Neural cell (in vitro differentiated cells): ENCODE measurements around the gene DPYSL4. TPM values are rescaled to one million over a fixed set of nuclear protein-coding genes. Genes with fewer than 3 reads are reported as not detected.

Experiments
- H2AFZ ChIP-seq: fragments of 200-600, 300-800 bp; sonication (generic), shearing (Covaris generic); 2 replicates; pipeline ENCODE4 v1.6.0; 2014; ENCODE audit warnings: low read depth, mild to moderate bottlenecking, antibody characterized with exemption, low read length, moderate library complexity
- H3F3A ChIP-seq: fragments of 200-600 bp; shearing (Covaris generic); 2 replicates; pipeline ENCODE4 v1.6.1; 2016; ENCODE audit warnings: mild to moderate bottlenecking, moderate library complexity, mixed read lengths, antibody characterized with exemption, low read length; ENCODE audit not compliant: insufficient read depth, poor library complexity, severe bottlenecking
- H3K27ac ChIP-seq: fragments of 200-600, 300-800 bp; sonication (generic), shearing (Covaris generic); 2 replicates; pipeline ENCODE4 v1.5.1; 2014; ENCODE audit warnings: mild to moderate bottlenecking, low read length, moderate library complexity
- H3K27me3 ChIP-seq: fragments of 300-800, 200-600 bp; sonication (generic), shearing (Covaris generic); 2 replicates; pipeline ENCODE4 v1.6.0; 2014; ENCODE audit warnings: mild to moderate bottlenecking, low read depth, low read length, moderate library complexity; ENCODE audit not compliant: insufficient read depth
- H3K36me3 ChIP-seq: fragments of 300-800, 200-600 bp; sonication (generic), shearing (Covaris generic); 2 replicates; pipeline ENCODE4 v1.5.1; 2014; ENCODE audit warnings: mild to moderate bottlenecking, antibody characterized with exemption, low read length, moderate library complexity; ENCODE audit not compliant: insufficient read depth
- H3K4me2 ChIP-seq: fragments of 300-800, 200-600 bp; sonication (generic), shearing (Covaris generic); 2 replicates; pipeline ENCODE4 v1.6.0; 2014; ENCODE audit warnings: mild to moderate bottlenecking, low read length
- H3K4me3 ChIP-seq: fragments of 300-800, 200-600 bp; sonication (generic), shearing (Covaris generic); 2 replicates; pipeline ENCODE4 v1.5.1; 2014; ENCODE audit warnings: mild to moderate bottlenecking, low read length, moderate library complexity
- H3K79me2 ChIP-seq: fragments of 200-600 bp; shearing (Covaris generic); replicated peaks from 2 replicates; pipeline ENCODE4 v1.6.0; 2014; ENCODE audit warnings: mild to moderate bottlenecking, low read length, moderate library complexity; ENCODE audit not compliant: insufficient read depth
- H3K9ac ChIP-seq: fragments of 300-800, 200-600 bp; sonication (generic), shearing (Covaris generic); 2 replicates; pipeline ENCODE4 v1.6.1; 2016; ENCODE audit warnings: mild to moderate bottlenecking, low read length, mixed read lengths
- H3K9me2 ChIP-seq: fragments of 200-600 bp; shearing (Covaris generic); 2 replicates; pipeline ENCODE4 v1.6.1; 2016; ENCODE audit warnings: mild to moderate bottlenecking, low read length, mixed read lengths; ENCODE audit not compliant: insufficient read depth
- H3K9me3 ChIP-seq: fragments of 200-600, 300-800 bp; sonication (generic), shearing (Covaris generic); 2 replicates; pipeline ENCODE4 v1.6.1; 2016; ENCODE audit warnings: mild to moderate bottlenecking, mixed run types, low read length, moderate library complexity, mixed read lengths
- H4K20me1 ChIP-seq: fragments of 200-600 bp; shearing (Covaris generic); 2 replicates; pipeline ENCODE4 v1.6.1; 2016; ENCODE audit warnings: mild to moderate bottlenecking, mixed run types; ENCODE audit not compliant: insufficient read depth
- CTCF ChIP-seq: fragments of 450-650 bp; IDR thresholded peaks from 2 replicates; pipeline ENCODE4 v1.5.1; 2014; ENCODE audit warnings: antibody characterized with exemption, mild to moderate bottlenecking, moderate library complexity; ENCODE audit not compliant: poor library complexity, severe bottlenecking
- EP300 ChIP-seq: fragments of 450-650 bp; conservative IDR thresholded peaks from 2 replicates; pipeline ENCODE4 v1.6.1; 2014; ENCODE audit warnings: antibody characterized with exemption, mild to moderate bottlenecking, moderate library complexity; ENCODE audit not compliant: poor library complexity, severe bottlenecking
- EZH2 ChIP-seq: fragments of 200-600, 300-800 bp; shearing (Covaris generic), sonication (generic); IDR thresholded peaks from 2 replicates; pipeline ENCODE4 v1.6.1; 2014; ENCODE audit warnings: antibody characterized with exemption, low read length, borderline replicate concordance, mild to moderate bottlenecking; ENCODE audit not compliant: insufficient read depth, poor library complexity, severe bottlenecking
- MXI1 ChIP-seq: fragments of 450-650 bp; conservative IDR thresholded peaks from 2 replicates; pipeline ENCODE4 v1.6.1; 2014; ENCODE audit warnings: antibody characterized with exemption, mild to moderate bottlenecking; ENCODE audit not compliant: poor library complexity, severe bottlenecking
- POLR2AphosphoS5 ChIP-seq: IDR thresholded peaks from 2 replicates; pipeline ENCODE4 v1.6.1; 2012
- RAD21 ChIP-seq: fragments of 450-650 bp; conservative IDR thresholded peaks from 2 replicates; pipeline ENCODE4 v1.6.1; 2014; ENCODE audit warnings: antibody characterized with exemption, mild to moderate bottlenecking, moderate library complexity
- REST ChIP-seq: IDR thresholded peaks from 2 replicates; pipeline ENCODE4 v1.6.1; 2012; ENCODE audit warnings: borderline replicate concordance
- SMC3 ChIP-seq: fragments of 450-650 bp; conservative IDR thresholded peaks from 2 replicates; pipeline ENCODE4 v1.6.1; 2014; ENCODE audit warnings: antibody characterized with exemption, mild to moderate bottlenecking, moderate library complexity; ENCODE audit not compliant: poor library complexity
- TAF1 ChIP-seq: IDR thresholded peaks from 2 replicates; pipeline ENCODE4 v1.6.1; 2012; ENCODE audit warnings: low read depth
- polyA plus RNA-seq: library from polyadenylated mRNA; depleted of rRNA; stranded (reverse); fragments of >200 nt; gene quantifications from 2 replicates; pipeline ENCODE4 v1.2.3, GENCODE V29; 2014

DPYSL4 gene
- polyA plus RNA-seq, 1 donor from 2014 or later: 116 TPM

- no peaks in the 10 kb centered on the region for H3K9me3 ChIP-seq
- H4K20me1 ChIP-seq: no peaks in the 10 kb centered on the region
- no peaks in the 10 kb centered on the region for H3F3A ChIP-seq
- TF ChIP-seq EP300: no peak
- no peak for TF ChIP-seq REST
- TF ChIP-seq EZH2: no peak
- TF ChIP-seq RAD21: no peak
- TF ChIP-seq CTCF: no peak
- no peak for TF ChIP-seq MXI1
- TF ChIP-seq SMC3: no peak
- TF ChIP-seq TAF1: no peak
- TF ChIP-seq POLR2AphosphoS5: no peak
- H3K4me2 ChIP-seq: no peak overlapping the region
- no peaks in the 10 kb centered on the region for H3K79me2 ChIP-seq
- no peak overlapping the region for H3K4me3 ChIP-seq
- H3K9me2 ChIP-seq: no peaks in the 10 kb centered on the region
- H3K27me3 ChIP-seq: no peaks in the 10 kb centered on the region
- no peak overlapping the region for H3K9ac ChIP-seq
- no peak overlapping the region for H2AFZ ChIP-seq
- no peaks in the 10 kb centered on the region for H3K36me3 ChIP-seq
- H3K27ac ChIP-seq: no peak overlapping the region
Observed at GRCh38 chr10:132231656-132232022, 44.9 kb downstream of the DPYSL4 start.

- no peaks in the 10 kb centered on the region for H3K79me2 ChIP-seq
- H3K9me2 ChIP-seq: no peaks in the 10 kb centered on the region
- H3K27me3 ChIP-seq: no peaks in the 10 kb centered on the region
- H3K4me3 ChIP-seq: no peak overlapping the region
- no peak for TF ChIP-seq EZH2
- no peak for TF ChIP-seq TAF1
- no peak for TF ChIP-seq POLR2AphosphoS5
- TF ChIP-seq CTCF: no peak
- TF ChIP-seq MXI1: no peak
- TF ChIP-seq RAD21: no peak
- TF ChIP-seq EP300: no peak
- TF ChIP-seq REST: no peak
- no peak for TF ChIP-seq SMC3
- H3K9ac ChIP-seq: no peak overlapping the region
- no peak overlapping the region for H3K4me2 ChIP-seq
- H3K9me3 ChIP-seq: no peaks in the 10 kb centered on the region
- no peaks in the 10 kb centered on the region for H3F3A ChIP-seq
- H2AFZ ChIP-seq: no peak overlapping the region
- H3K27ac ChIP-seq: no peak overlapping the region
- H3K36me3 ChIP-seq: no peaks in the 10 kb centered on the region
- H4K20me1 ChIP-seq: no peaks in the 10 kb centered on the region
Observed at GRCh38 chr10:132232023-132232951, 45.5 kb downstream of the DPYSL4 start.
